WTC11 (cell line): ENCODE measurements around the gene WDFY3.

Experiments used
- CTCF ChIP-seq: fragments of 200-600 bp; IDR thresholded peaks from 2 replicates; pipeline ENCODE4 v1.8.0; 2022; ENCODE audit warnings: antibody characterized with exemption
- E2F1 ChIP-seq: sonication (generic); formaldehyde crosslinking; IDR thresholded peaks from 2 replicates; pipeline ENCODE4 v1.8.0; 2022; ENCODE audit warnings: mild to moderate bottlenecking, missing genetic modification reagents
- ELF4 ChIP-seq: sonication (generic); formaldehyde crosslinking; IDR thresholded peaks from 2 replicates; pipeline ENCODE4 v1.8.1; 2022; ENCODE audit warnings: low read depth, mild to moderate bottlenecking, moderate library complexity, missing genetic modification reagents
- ETV6 ChIP-seq: sonication (generic); formaldehyde crosslinking; IDR thresholded peaks from 2 replicates; pipeline ENCODE4 v1.8.1; 2022; ENCODE audit warnings: mild to moderate bottlenecking, missing genetic modification reagents
- HMGXB4 ChIP-seq: sonication (generic); formaldehyde crosslinking; IDR thresholded peaks from 2 replicates; pipeline ENCODE4 v1.8.1; 2023; ENCODE audit warnings: mild to moderate bottlenecking, moderate library complexity, missing genetic modification reagents
- JAZF1 ChIP-seq: fragments of 250-450 bp; sonication (Bioruptor Pico); IDR thresholded peaks from 2 replicates; pipeline ENCODE4 v1.9.0; 2021; ENCODE audit warnings: moderate library complexity, mild to moderate bottlenecking, inconsistent platforms
- KAT7 ChIP-seq: sonication (generic); formaldehyde crosslinking; IDR thresholded peaks from 2 replicates; pipeline ENCODE4 v1.8.1; 2023; ENCODE audit warnings: missing genetic modification reagents, mild to moderate bottlenecking, borderline replicate concordance
- MLX ChIP-seq: sonication (generic); formaldehyde crosslinking; IDR thresholded peaks from 2 replicates; pipeline ENCODE4 v1.8.1; 2023; ENCODE audit warnings: mild to moderate bottlenecking, missing genetic modification reagents, moderate library complexity
- NFYB ChIP-seq: sonication (generic); formaldehyde crosslinking; conservative IDR thresholded peaks from 2 replicates; pipeline ENCODE4 v1.8.0; 2022; ENCODE audit warnings: low read depth, missing genetic modification reagents
- STAT6 ChIP-seq: sonication (generic); formaldehyde crosslinking; conservative IDR thresholded peaks from 2 replicates; pipeline ENCODE4 v1.8.1; 2023; ENCODE audit warnings: mild to moderate bottlenecking, low read depth, missing genetic modification reagents, moderate library complexity
- TCF7 ChIP-seq: sonication (generic); formaldehyde crosslinking; IDR thresholded peaks from 2 replicates; pipeline ENCODE4 v1.8.0; 2022; ENCODE audit warnings: mild to moderate bottlenecking, low read depth, missing genetic modification reagents, moderate library complexity
- ZNF263 ChIP-seq: sonication (generic); formaldehyde crosslinking; IDR thresholded peaks from 2 replicates; pipeline ENCODE4 v1.8.1; 2022; ENCODE audit warnings: low read depth, mild to moderate bottlenecking, moderate library complexity, missing genetic modification reagents
- TF ChIP-seq, protein P1 (sequence below): sonication (generic); formaldehyde crosslinking; IDR thresholded peaks from 2 replicates; pipeline ENCODE4 v1.8.0; 2023; ENCODE audit warnings: mild to moderate bottlenecking, missing genetic modification reagents
- TF ChIP-seq, protein P2 (sequence below): sonication (generic); formaldehyde crosslinking; IDR thresholded peaks from 2 replicates; pipeline ENCODE4 v1.8.0; 2022; ENCODE audit warnings: mild to moderate bottlenecking, missing genetic modification reagents

DNA sequence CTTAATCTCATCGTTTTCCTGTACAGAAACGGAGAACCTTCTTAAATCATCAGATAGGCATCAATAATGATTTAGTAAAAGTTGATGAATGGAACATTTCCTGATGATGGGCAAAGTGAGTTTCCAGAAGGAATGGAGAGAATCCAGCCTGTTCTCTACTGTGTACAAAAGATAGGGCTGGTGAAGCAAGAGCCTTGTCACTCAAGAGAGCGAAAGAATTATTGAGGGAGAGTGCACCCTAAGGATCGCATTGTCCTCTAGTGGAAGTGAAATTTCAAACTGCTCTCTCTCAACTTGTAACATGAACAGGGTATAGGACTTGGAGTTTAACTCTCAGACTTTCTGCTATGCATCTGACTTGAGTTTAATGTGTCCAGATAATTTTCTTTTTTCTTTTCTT lies 314.0 kb downstream of the WDFY3 start:
- TF ChIP-seq CTCF = no peak
- TF ChIP-seq, protein P1, sequence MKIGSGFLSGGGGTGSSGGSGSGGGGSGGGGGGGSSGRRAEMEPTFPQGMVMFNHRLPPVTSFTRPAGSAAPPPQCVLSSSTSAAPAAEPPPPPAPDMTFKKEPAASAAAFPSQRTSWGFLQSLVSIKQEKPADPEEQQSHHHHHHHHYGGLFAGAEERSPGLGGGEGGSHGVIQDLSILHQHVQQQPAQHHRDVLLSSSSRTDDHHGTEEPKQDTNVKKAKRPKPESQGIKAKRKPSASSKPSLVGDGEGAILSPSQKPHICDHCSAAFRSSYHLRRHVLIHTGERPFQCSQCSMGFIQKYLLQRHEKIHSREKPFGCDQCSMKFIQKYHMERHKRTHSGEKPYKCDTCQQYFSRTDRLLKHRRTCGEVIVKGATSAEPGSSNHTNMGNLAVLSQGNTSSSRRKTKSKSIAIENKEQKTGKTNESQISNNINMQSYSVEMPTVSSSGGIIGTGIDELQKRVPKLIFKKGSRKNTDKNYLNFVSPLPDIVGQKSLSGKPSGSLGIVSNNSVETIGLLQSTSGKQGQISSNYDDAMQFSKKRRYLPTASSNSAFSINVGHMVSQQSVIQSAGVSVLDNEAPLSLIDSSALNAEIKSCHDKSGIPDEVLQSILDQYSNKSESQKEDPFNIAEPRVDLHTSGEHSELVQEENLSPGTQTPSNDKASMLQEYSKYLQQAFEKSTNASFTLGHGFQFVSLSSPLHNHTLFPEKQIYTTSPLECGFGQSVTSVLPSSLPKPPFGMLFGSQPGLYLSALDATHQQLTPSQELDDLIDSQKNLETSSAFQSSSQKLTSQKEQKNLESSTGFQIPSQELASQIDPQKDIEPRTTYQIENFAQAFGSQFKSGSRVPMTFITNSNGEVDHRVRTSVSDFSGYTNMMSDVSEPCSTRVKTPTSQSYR (CRISPR knock-in tag) = no peak
- TF ChIP-seq STAT6 (CRISPR knock-in tag) = no peak
- no peak for TF ChIP-seq ETV6 (CRISPR knock-in tag)
- no peak for TF ChIP-seq MLX (CRISPR knock-in tag)
- TF ChIP-seq HMGXB4 (CRISPR knock-in tag) = no peak
- TF ChIP-seq, protein P2, sequence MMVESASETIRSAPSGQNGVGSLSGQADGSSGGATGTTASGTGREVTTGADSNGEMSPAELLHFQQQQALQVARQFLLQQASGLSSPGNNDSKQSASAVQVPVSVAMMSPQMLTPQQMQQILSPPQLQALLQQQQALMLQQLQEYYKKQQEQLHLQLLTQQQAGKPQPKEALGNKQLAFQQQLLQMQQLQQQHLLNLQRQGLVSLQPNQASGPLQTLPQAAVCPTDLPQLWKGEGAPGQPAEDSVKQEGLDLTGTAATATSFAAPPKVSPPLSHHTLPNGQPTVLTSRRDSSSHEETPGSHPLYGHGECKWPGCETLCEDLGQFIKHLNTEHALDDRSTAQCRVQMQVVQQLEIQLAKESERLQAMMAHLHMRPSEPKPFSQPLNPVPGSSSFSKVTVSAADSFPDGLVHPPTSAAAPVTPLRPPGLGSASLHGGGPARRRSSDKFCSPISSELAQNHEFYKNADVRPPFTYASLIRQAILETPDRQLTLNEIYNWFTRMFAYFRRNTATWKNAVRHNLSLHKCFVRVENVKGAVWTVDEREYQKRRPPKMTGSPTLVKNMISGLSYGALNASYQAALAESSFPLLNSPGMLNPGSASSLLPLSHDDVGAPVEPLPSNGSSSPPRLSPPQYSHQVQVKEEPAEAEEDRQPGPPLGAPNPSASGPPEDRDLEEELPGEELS = no peak
- TF ChIP-seq ELF4 (CRISPR knock-in tag) = no peak
- no peak for TF ChIP-seq NFYB (CRISPR knock-in tag)
- no peak for TF ChIP-seq JAZF1 (CRISPR knock-in tag)
- no peak for TF ChIP-seq E2F1 (CRISPR knock-in tag)
- TF ChIP-seq ZNF263 (CRISPR knock-in tag) = no peak
- no peak for TF ChIP-seq TCF7
- TF ChIP-seq KAT7 (CRISPR knock-in tag) = no peak
